DMS 273 treated with DMSO at 0.1 percent for 48 hours (cell line): ENCODE results near the gene CABP1.
"Not testable (repeated sequence)": the region's sequence is repeated elsewhere in the genome, so short reads cannot be mapped to it uniquely, and the experiment has no call there.

Experiments used
- DNase-seq: peaks from one replicate; lab custom pipeline; 2025; lab: John Stamatoyannopoulos, UW

CABP1 gene

DNA sequence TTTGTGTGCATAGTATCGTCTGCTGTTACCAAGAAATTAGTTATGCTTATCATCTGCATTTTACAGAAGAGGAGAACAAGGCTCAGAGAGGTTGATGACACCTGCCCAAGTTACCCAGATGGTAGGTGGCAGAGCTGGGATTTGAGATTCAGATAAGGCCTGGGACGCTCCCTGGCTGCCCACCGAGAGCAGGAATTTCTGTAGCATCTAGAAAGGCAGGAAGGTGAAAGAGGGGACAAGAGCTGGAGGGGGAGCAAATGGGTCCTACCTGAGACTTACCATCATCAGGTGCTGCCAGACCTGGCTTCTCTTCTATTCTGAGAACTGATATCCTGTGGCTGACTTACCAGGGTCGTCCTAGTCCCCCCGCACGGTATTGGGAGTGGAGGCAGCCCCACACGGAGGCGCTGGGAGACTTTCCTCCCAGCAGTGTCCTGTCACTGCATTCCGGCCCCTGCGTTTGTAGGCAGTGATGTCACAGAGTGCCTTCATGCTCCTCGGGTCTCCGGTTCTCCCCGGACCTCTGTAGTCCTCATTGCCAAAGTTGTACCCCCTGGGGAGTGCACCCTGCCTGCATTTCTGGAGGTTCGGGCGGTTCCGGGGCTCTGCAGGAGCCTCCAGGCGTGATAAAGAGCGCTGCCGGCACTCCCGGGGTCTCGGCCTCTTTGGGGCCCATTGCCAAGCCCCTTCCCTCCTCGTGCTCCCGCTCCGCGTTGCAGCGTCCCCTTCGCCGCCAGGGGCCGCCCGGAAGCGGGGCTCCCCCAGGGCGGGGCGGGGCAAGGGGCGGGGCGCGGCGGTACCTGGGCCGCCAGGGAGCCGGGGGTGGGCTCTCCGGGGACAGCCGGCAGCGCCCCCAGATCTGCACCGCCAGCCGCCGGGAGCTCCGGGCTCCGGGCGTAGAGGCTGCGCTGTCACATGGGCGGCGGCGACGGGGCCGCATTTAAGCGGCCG lies at the start of gene CABP1:
Gene CABP1, plus strand, starts transcription at position 856 of the 951 bp plus-strand sequence. Its CDS starts 60 bp downstream, at position 916.
- no peak for DNase-seq

DNA sequence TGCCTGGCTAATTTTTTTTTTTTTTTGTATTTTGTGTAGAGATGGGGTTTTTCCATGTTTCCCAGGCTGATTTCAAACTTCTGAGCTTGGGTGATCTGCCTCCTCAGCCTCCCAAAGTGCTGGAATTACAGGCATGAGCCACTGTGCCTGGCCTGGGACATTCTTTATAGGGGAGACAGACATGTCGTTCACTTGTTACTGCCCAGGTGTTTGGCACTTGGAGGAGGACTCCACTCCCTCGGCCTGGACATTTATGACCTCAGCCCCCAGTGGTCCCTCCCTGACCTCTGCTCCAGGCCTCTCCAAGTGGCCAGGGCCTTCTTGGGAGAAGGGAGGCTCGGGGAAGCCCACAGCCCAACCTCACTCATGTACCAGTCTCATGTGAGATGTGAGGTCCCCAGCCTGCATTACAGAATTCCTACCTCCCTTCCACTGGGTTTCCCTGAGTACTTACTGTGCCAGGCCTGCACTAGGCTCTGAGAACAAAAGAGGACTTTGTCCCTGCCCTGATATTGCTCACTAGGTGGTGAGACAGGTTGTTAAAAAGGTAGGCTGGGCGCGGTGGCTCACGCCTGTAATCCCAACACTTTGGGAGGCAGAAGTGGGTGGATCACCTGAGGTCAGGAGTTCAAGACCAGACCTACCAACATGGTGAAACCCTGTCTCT lies 49.6 kb upstream of the CABP1 start:
- no peak for DNase-seq

DNA sequence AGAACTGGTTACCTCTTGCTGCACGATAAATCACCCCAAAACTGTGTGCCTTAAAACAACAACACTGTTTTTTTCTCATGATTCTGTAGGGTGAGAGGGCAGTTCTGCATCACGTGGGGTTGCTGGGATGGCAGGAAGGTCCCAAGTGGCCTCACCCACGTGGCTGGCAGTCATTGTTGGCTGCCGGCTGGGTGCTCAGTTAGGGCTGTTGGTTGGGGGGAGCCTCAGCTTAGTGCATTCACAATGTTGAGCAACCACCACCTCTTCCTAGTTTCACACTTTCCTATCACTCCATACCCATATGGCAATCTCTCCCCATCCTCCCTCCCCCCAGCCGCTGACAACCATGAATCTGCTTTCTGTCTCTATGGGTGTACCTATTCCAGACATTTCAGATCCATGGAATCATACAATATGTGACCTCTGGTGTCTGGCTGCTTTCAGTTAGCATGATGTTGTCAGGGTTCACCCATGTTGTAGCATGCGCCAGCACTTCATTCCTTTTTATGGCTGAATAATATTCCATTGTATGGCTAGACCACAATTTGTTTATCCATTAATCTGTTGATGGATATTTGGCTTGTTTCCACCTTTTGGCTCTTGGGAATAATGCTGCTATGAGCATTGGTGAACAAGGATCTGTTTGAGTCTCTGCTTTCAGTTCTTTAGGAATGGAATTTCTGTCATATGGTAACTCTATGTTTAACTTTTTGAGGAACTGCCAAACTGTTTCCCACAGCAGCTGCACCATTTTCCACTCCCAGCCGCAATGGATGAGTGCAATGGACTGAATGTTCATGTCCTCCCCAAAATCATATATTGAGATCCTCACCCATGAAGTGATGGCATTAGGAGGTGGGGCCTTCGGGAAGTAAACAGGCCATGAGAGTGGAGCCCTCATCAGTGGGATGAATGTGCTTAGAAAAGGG lies 48.0 kb upstream of the CABP1 start:
- no peak for DNase-seq

DNA sequence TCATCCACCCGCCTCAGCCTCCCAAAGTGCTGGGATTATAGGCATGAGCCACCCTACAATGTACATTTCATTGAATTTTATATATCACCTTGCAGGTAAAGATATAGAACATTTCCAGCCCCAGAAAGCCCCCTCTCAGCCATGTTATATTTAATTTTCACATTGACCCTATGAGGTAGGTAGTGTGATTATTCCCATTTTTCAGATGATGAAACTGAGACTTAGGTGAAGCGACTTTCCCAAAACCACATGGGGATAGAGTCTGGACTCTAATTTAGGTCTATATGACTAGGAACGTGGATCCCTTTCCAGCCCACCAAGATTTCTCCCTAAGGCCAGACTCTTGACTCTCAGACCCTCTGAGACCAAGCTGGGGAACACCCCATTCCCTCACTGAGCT lies 43.5 kb upstream of the CABP1 start:
- DNase-seq, result no peak

DNA sequence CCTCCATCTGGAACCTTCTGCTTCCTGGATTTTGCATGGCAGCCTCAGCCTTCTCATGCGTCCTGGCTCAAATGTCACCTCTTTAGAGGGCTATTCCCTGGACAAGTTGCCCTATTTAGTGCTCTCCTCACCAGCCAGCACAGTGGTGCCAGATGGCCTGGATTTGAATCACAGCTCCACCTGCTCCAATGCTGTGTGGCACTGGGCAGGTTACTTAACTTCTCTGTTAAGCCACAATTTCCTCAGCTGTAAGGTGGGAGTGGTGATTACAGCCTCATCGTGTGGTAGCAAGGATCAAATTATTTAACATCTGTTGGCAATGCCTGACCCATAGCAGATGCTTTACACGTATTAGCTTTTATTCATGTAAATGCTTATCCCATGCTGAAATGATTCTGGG lies 42.6 kb upstream of the CABP1 start:
- no peak for DNase-seq

DNA sequence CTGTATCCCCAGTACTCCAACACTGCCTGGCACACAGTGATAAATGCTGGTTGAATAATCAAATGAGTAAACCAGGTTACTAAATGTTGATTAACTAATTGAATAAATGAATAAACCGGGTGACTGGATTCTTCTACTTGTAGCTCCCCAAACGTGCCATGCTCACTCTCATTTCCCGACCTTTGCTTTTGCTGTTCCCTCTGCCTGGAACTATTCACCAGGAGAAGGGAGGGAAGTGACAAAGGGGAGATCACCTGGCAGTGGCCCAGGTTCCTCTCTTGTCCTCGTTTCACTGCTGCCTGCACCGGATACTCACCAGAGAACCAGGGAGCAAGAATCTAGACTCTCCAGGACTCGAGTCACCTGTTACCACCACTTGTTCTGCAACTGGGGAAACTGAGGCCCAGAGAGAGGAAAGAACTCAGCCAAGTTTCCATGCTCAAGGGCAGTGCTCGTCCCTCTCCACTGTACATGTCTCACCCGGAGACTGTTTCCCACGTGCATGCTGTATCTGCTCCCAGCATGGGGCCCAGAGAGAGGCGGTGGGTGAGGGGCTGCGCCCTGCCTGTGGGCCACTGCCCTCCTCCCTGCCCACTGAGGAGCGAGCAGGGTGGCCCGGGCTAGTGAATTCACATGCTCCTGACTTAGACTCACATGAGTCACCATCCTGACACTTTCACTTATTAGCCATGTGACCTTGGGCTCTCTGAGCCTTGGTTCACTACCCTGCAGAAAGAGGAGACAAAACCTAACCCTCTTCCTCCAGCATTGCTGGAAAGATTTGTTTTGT lies 41.6 kb upstream of the CABP1 start:
- no peak for DNase-seq

DNA sequence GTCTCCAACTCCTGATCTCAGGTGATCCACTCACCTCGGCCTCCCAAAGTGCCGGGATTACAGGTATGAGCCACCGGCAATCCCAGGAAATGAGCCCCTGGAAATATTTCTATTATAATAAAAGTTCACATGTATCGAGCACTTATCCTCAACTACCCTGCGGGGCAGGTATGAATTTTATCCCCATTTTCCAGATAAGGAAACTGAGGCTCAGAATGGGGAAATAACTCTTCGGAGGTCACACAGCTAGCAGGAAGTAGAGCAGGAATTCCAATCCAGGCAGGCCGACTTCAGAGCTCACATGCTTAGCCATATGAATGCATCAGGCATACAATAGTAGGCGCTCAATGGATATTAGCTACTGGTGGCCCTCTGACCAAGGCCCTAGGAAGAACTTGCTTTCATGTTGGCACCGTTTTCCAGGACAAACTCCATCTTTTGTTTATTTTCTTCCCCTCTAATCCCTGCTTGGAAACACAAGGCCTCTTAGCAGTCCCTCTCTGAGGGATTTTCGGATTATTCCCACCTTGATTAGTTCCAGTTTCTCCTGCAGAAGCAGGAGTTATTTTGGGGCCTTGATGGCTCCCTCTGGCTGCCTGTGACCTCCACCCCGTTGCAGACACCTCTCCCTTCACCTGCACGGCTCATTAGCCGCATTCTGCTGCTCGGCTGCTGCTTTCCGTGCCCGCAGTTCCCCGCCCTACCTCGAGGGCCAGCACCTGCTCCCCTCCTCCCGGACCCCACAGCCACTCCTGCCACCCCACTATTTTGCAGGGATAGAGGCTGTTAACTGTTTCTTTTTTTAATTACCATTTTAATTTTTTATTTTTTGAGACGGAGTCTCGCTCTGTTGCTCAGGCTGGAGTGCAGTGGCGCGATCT lies 40.5 kb upstream of the CABP1 start:
- DNase-seq, result no peak

DNA sequence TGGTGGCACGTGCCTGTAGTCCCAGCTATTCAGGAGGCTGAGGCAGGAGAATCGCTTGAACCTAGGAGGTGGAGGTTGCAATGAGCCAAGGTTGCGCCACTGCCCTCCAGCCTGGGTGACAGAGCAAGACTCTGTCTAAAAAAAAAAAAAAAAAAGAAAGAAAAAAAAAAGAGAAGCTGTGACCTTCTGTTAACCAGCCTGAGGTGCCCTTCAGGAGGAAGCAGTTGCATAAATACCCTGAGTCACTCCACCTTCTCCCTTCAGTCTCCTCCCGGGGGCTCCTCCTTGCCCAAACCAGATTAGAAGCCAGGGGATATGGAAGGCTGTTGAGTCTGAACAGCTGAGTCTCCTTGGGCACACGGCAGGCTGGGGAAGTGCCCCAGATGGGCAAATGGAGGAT lies 38.0 kb upstream of the CABP1 start:
- DNase-seq, result not testable (repeated sequence)

DNA sequence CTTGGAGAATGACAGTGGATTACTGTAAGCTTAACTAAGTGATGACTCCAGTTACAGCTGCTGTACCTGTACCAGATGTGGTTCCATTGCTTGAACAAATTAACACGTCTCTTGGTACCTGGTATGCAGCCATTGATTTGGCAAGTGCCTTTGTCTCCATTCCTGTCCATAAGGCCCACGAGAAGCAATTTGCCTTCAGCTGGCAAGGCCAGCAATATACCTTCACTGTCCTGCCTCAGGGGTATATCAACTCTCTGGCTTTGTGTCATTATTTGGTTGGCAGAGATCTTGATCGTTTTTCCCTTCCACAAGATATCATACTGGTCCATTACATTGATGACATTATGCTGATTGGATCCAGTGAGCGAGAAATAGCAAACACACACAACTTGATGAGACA lies 29.9 kb upstream of the CABP1 start:
- DNase-seq, result no peak

DNA sequence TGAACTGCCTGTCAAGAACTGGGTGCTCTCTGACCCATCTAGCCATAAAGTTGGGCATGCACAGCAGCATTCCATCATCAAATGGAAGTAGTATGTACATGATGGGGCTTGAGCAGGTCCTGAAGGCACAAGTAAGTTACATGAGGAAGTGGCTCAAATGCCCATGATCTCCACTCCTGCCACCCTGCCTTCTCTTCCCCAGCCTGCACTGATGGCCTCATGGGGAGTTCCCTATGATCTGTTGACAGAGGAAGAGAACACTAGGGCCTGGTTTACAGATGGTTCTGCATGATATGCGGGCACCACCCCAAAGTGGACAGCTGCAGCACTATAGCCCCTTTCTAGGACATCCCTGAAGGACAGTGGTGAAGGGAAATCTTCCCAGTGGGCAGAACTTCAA lies 28.9 kb upstream of the CABP1 start:
- not testable (repeated sequence) for DNase-seq

DNA sequence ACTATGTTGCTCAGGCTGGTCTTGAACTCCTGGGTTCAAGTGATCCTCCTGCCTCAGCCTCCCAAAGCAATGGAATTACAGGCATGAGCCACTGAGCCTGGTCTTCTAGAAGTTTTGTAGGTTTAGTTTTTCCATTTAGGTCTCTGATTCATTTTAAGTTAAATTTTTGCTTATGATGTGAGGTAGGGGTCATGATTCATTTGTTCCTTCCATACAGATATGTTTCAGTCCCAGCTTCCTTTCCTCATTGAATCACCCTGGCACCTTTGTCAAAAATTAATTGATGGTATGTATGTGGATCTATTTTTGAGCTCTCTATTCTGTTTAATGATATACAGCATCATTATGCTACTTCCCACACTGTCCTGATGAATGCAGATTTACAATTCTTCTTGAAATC lies 25.6 kb upstream of the CABP1 start:
- DNase-seq, result no peak

DNA sequence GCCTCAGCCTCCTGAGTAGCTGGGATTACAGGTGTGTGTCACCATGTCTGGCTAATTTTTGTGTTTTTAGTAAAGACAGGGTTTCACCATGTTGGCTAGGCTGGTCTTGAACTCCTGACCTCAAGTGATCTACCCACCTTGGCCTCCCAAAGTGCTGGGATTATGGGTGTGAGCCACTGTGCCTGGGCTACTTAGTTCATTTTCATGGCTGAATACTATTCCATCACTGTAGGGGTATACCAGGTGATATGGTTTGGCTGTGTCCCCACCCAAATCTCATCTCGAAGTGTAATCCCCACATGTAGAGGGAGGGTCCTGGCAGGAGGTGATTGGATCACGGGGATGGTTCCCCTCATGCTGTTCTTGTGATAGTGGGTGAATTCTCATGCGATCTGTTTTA lies 23.2 kb upstream of the CABP1 start:
- not testable (repeated sequence) for DNase-seq

DNA sequence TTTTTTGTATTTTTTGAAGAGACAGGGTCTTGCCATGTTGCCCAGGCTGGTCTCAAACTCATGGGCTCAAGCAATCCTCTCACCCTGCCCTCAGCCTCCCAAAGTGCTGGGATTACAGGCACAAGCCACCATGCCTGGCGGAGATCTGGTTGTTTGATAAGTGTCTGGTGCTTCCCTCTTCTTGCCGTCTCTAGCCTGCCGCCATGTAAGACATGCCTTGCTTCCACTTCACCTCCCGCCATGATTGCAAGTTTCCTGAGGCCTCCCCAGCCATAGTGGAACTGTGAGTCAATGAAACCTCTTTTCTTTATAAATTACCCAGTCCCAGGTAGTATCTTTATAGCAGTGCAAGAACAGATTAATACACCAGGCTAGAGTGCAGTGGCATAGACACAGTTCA lies 22.7 kb upstream of the CABP1 start:
- DNase-seq, result not testable (repeated sequence)

DNA sequence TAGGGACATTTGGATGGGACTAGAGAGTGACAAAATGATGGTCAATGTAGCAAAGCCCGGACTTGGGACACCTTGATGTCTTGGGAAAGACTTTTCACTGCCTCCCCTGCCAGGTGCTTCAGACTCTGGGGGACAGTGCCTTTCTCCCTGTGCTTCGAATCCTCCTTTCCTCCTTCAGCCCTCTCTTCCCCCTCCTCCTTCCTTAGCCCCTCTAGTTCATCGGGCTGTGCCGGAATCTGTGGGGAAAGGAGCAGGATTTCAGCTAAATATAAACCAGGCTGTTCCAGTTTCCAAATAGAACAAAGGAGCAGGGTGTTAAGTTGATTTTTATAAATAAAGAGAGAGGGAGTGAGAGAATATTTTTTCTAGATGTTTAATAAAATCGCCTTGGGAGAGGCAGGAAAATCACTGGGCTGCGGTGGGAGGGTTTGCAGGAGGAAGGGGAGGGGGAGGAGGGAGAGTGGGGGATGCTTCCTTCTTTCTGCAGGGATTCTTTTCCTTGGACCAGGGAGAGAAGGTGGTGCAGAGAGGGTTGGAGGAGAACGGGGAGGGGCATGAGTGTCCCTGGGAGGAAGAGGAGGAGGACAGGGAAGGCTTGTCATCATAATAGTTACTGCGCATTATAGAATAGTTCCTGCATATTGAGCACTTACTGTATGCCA lies 21.3 kb upstream of the CABP1 start:
- no peak for DNase-seq

DNA sequence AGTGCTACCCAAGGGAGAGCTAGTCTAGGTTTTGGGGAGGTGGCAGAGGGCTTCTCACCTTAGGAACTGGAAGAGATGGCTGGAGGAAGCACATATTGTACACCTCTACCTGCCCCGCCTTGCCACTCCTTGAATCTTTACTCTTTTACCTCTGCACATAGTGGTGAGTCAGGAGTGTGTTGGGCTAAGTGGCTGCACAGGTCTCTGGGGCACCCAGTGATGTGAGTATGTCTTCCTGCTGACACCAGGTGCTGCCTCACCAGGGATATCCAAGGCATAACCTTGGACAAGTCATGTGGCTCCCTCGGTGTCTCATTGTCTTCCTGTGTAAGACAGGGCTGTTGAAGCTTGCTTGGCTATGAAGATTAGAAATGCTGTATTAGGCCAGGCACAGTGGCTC lies 19.8 kb upstream of the CABP1 start:
- no peak for DNase-seq

DNA sequence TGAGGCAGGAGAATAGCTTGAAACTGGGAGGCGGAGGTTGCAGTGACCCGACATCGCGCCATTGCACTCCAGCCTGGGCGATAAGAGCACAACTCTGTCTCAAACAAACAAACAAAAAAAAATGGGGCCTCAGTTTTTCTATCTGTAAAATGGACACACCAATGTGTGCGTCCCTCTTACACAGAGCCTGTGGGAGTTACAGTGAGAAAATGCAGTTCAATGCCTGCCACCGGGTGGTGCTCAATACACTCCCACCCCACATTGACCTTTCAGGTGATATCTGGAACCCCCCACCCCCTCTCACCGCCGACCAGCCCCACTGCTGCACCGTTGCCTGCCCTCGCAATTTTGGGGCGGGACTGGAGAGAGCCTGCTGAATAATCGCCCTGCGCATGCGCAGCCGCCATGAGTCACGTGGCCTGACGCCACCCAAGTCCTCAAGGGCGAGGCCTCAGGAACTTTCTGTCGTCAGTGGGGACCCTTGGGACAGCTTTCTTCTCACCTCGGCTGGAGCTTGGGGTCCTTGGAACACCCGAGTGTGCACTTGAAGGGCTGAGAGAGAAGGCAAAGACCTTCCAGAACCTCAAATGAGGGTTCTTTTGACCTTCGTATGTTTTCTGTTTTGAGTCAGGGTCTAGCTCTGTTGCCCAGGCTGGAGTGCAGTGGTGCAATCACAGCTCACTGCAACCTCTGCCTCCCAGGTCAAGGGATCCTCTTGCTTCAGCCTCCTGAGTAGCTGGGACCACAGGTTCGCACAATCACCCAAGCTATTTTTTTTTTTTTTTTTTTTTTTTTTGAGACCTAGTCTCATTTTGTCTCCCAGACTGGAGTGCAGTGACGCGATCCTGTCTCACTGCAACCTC lies 14.6 kb upstream of the CABP1 start:
- no peak for DNase-seq

DNA sequence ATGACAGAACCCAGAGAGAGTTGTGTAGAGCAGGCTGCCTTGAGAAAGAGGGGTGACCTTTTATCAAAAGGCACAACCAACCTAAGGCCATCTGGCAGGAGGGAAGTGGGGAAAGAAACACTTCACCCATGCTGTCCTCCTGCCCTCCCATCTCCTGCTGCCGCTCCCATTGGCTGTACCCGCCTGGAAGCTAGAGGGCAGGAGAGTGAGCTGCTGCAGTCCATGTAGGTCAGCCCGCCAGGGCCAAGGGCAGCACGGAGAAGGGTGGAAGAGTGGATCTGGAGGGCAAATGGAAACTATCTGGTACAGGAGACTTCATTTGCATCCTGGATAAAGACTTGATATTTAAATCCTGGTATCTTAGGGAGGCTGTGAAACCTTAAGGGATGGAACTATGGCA lies 11.5 kb upstream of the CABP1 start:
- DNase-seq, result peak; percentile 40

DNA sequence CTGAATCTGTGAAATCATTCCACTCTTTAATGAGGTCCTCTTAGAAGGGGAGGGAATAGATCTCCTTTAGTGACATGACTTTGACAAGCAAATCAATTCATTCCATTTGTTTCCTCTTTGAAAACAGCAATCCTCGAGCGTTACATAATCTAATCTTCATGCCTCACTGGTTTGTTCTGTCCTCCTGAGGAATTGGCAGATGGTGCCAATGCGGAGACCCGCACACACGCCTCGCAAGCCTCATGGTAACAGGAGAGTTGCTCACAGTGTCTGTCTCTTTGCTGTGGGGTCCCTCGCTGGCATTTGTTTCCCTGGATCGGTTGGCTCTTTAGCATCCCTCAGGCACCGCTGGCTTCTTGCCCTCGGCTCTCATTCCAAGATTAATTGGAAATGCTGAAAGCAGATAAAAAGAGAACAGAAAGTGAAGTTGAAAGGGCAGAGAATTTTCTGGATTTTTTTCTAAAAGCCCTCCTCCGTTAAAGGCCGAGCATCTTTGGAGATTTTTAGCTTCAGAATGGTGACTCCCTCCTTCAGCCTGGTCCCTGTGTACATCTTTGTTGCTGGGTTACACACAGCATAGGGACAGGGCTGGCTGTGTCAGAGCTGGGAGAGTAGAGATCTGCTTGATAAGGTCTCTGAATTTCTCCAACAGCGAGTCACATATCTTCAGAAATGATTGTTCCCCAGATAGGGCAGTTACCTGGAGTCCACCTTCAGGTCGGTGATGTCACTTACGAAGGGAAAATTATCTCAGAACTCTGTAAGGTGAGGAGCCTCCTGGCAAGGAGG lies 10.1 kb upstream of the CABP1 start:
- DNase-seq, result no peak
